HG02852 (cell line): ENCODE measurements around the gene LEP.
A peak's percentile ranks its signal among the peaks of the same experiment; 100 is the strongest.

Source experiments
- ATAC-seq: cut with Tn5 transposase; IDR thresholded peaks from one replicate; pipeline ENCODE4 v1.9.1; 2021; ENCODE audit warnings: mild to moderate bottlenecking, moderate library complexity; ENCODE audit not compliant: unreplicated experiment

Gene LEP

GRCh38 chr7:128240696-128241386 lies at the start of gene LEP:
LEP (plus strand) TSS chr7:128241278; CDS start chr7:128252019, 10,741 bp downstream.
- no peak for ATAC-seq

GRCh38 chr7:128192497-128193142 lies 48.5 kb upstream of the LEP start:
- ATAC-seq = no peak

- ATAC-seq = no peak
Measured at GRCh38 chr7:128194533-128195282, 46.4 kb upstream of the LEP start.

- ATAC-seq = no peak
Measured at GRCh38 chr7:128197589-128197988, 43.5 kb upstream of the LEP start.

GRCh38 chr7:128197989-128198580 lies 43.0 kb upstream of the LEP start:
- ATAC-seq = no peak

GRCh38 chr7:128200376-128200775 lies 40.7 kb upstream of the LEP start:
- ATAC-seq = no peak

- ATAC-seq = no peak
Measured at GRCh38 chr7:128201067-128201689, 39.9 kb upstream of the LEP start.

- no peak for ATAC-seq
Measured at GRCh38 chr7:128201690-128202085, 39.4 kb upstream of the LEP start.

- ATAC-seq = no peak
Measured at GRCh38 chr7:128202287-128202957, 38.7 kb upstream of the LEP start.

GRCh38 chr7:128203047-128203491 lies 38.0 kb upstream of the LEP start:
- ATAC-seq = no peak

GRCh38 chr7:128203710-128204214 lies 37.3 kb upstream of the LEP start:
- ATAC-seq = no peak

- no peak for ATAC-seq
Measured at GRCh38 chr7:128204455-128204854, 36.6 kb upstream of the LEP start.

- ATAC-seq = no peak
Measured at GRCh38 chr7:128205068-128205467, 36.0 kb upstream of the LEP start.

GRCh38 chr7:128206017-128206746 lies 34.9 kb upstream of the LEP start:
- ATAC-seq = no peak

- no peak for ATAC-seq
Measured at GRCh38 chr7:128206747-128207500, 34.2 kb upstream of the LEP start.

- ATAC-seq = no peak
Measured at GRCh38 chr7:128207609-128208008, 33.5 kb upstream of the LEP start.

- ATAC-seq = peak; percentile 73
Measured at GRCh38 chr7:128209229-128210035, 31.6 kb upstream of the LEP start.

- ATAC-seq = no peak
Measured at GRCh38 chr7:128210036-128210347, 31.1 kb upstream of the LEP start.
